Measurements from ENCODE around the gene RNF14.

RNF14 gene

GRCh38 chr5:141997358-141997960 lies 28.6 kb downstream of the RNF14 start:
- Histone ChIP-seq H3K4me1 (ENCODE audit: control insufficient read depth, insufficient read depth, low read length) (no peaks in the 10 kb centered on the region), H3K9me3 (ENCODE audit: control insufficient read depth, insufficient read depth, low read depth, low read length) (no peaks in the 10 kb centered on the region), H3K4me3 (ENCODE audit: low read depth, low read length) (no peak overlapping the region), H3K36me3 (ENCODE audit: control insufficient read depth in 2 of 2, insufficient read depth in 1 of 2, low read length in 2 of 2) (peaks cover 10 to 71% of the 10 kb centered on the region in 2 experiments), H3K27ac (ENCODE audit: extremely low read depth, low read depth, low read length) (no peak overlapping the region)
- POLR2A ChIA-PET: no interaction called here
- no peak for TF ChIP-seq ZNF610 (tag by site-specific recombination; IDR thresholded peaks at IDR 0.05; ENCODE audit: borderline replicate concordance)
- TF ChIP-seq, protein P1, sequence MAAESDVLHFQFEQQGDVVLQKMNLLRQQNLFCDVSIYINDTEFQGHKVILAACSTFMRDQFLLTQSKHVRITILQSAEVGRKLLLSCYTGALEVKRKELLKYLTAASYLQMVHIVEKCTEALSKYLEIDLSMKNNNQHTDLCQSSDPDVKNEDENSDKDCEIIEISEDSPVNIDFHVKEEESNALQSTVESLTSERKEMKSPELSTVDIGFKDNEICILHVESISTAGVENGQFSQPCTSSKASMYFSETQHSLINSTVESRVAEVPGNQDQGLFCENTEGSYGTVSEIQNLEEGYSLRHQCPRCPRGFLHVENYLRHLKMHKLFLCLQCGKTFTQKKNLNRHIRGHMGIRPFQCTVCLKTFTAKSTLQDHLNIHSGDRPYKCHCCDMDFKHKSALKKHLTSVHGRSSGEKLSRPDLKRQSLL (tag by site-specific recombination; IDR thresholded peaks at IDR 0.05): no peak
- no peak for TF ChIP-seq ZNF488 (tag by site-specific recombination; IDR thresholded peaks at IDR 0.05)
- no peak for TF ChIP-seq ZNF354C (tag by site-specific recombination; IDR thresholded peaks at IDR 0.05; ENCODE audit: borderline replicate concordance, low read depth)
- TF ChIP-seq ZNF623 (tag by site-specific recombination; IDR thresholded peaks at IDR 0.05): no peak
- CTCF ChIA-PET: interaction anchor here (0.6 to 1.0 kb wide), 2 partner anchors 29 to 150 kb away, joined by 3 read pairs; no protein-coding TSS in a partner anchor

- Histone ChIP-seq H3K36me3 (ENCODE audit: control insufficient read depth in 2 of 2, insufficient read depth in 1 of 2, low read length in 2 of 2) (peaks cover 0 to 71% of the 10 kb centered on the region in 2 experiments), H3K9me3 (ENCODE audit: control insufficient read depth, insufficient read depth, low read depth, low read length) (no peaks in the 10 kb centered on the region), H3K27ac (ENCODE audit: extremely low read depth, low read depth, low read length) (no peak overlapping the region), H3K4me1 (ENCODE audit: control insufficient read depth, insufficient read depth, low read length) (no peaks in the 10 kb centered on the region), H3K4me3 (ENCODE audit: low read depth, low read length) (no peak overlapping the region)
- POLR2A ChIA-PET: no interaction called here
- TF ChIP-seq ZIC2 (tag by site-specific recombination; IDR thresholded peaks at IDR 0.05) (no peak), ZNF664 (tag by site-specific recombination; IDR thresholded peaks at IDR 0.05) (no peak), ZNF350 (tag by site-specific recombination; IDR thresholded peaks at IDR 0.05) (no peak), ZNF2 (tag by site-specific recombination; IDR thresholded peaks at IDR 0.05) (no peak), ZNF658 (tag by site-specific recombination; IDR thresholded peaks at IDR 0.05) (no peak), ZNF514 (tag by site-specific recombination; IDR thresholded peaks at IDR 0.05) (no peak), ZNF830 (tag by site-specific recombination; IDR thresholded peaks at IDR 0.05; ENCODE audit: low read depth) (no peak), ZNF391 (tag by site-specific recombination; IDR thresholded peaks at IDR 0.05; ENCODE audit: borderline replicate concordance, low read depth) (no peak), ZNF335 (tag by site-specific recombination; conservative IDR thresholded peaks at IDR 0.05) (no peak), ZNF121 (tag by site-specific recombination; IDR thresholded peaks at IDR 0.05) (no peak), ZNF155 (tag by site-specific recombination; IDR thresholded peaks at IDR 0.05) (no peak), ZNF629 (tag by site-specific recombination; IDR thresholded peaks at IDR 0.05) (no peak), ZNF843 (tag by site-specific recombination; IDR thresholded peaks at IDR 0.05) (no peak), RBAK (tag by site-specific recombination; IDR thresholded peaks at IDR 0.05) (no peak), ZNF398 (tag by site-specific recombination; IDR thresholded peaks at IDR 0.05) (no peak), ZNF623 (tag by site-specific recombination; IDR thresholded peaks at IDR 0.05) (no peak)
- TF ChIP-seq, protein P2, sequence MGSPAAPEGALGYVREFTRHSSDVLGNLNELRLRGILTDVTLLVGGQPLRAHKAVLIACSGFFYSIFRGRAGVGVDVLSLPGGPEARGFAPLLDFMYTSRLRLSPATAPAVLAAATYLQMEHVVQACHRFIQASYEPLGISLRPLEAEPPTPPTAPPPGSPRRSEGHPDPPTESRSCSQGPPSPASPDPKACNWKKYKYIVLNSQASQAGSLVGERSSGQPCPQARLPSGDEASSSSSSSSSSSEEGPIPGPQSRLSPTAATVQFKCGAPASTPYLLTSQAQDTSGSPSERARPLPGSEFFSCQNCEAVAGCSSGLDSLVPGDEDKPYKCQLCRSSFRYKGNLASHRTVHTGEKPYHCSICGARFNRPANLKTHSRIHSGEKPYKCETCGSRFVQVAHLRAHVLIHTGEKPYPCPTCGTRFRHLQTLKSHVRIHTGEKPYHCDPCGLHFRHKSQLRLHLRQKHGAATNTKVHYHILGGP (tag by site-specific recombination; IDR thresholded peaks at IDR 0.05): no peak
- CTCF ChIA-PET: interaction anchor here (0.5 to 6.1 kb wide), 5 partner anchors 14 to 542 kb away, joined by 3 to 43 read pairs (median 5); partner anchors contain the start of gene GNPDA1
These were observed 31.3 kb downstream of the RNF14 start for GRCh38 chr5:142000173-142000572.

Data from HEK293 (cell line).